ENCODE data around the gene PITPNM3. TPM values are rescaled to one million over a fixed set of nuclear protein-coding genes. Genes with fewer than 3 reads are reported as not detected.

Gene PITPNM3
- total RNA-seq, 1 experiment from 2014 or later, result 4.2 TPM

DNA sequence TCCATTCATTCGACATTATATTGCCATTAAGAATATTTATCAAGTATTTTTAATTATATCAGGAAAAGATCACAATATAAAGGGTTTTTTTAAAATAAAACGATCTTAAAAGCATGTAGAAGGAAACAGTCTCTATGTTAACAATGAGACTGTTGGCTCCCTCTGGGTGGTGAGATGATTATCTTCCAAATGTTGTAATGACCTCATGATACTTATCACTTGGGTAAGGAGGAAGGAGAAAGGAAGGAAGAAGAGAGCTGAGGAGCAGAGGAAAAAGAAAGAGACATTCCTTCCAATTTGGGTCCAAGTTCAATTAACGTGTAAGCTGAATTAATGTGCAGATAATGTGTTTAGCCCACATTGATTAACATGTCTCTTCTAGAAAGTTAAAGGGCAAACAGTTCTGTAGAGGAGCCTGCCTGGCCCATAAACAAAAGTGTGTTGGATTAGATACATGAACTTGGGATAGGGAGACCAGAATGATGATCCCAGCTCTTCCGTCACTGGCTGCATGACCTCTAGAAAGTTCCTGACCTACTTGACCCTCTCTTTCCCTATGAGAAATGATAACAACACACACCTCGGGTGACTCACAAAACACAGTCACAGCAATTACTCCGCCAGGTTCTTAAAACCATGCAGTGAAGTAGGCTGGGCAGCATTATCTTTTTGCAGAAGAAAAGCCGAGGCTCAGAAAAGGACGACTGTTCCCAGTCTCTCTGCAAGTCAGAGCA is 80.1 kb downstream of the PITPNM3 start:
- H3K27me3 ChIP-seq (ENCODE audit: insufficient read depth, low read length), result no peaks in the 10 kb centered on the region
- no peaks in the 10 kb centered on the region for H3K79me2 ChIP-seq (ENCODE audit: insufficient read depth, low read length)
- H3K9me2 ChIP-seq (ENCODE audit: insufficient read depth), result no peaks in the 10 kb centered on the region
- peaks cover 9 to 14% of the 10 kb centered on the region in 2 experiments; a peak in 3 of 4 replicates for H3K4me1 ChIP-seq (ENCODE audit: control insufficient read depth in 1 of 2, insufficient read depth in 2 of 2, low read length in 2 of 2)
- no peak overlapping the region for H3K4me3 ChIP-seq (replicated peaks in 1 of 2; ENCODE audit: low read depth in 1 of 2, low read length in 2 of 2)
- no peaks in the 10 kb centered on the region for H3K9me3 ChIP-seq (ENCODE audit: control insufficient read depth in 1 of 2, insufficient read depth in 1 of 2, low read depth in 1 of 2, low read length in 2 of 2)
- no peak overlapping the region for H2AFZ ChIP-seq (ENCODE audit: low read depth, low read length, poor library complexity, severe bottlenecking)
- no TSS peak for BruUV-seq (replicated peaks)
- ChIA-PET RAD21 (ENCODE audit: low non-redundant PET in 1 of 2, low total read pairs in 2 of 2, uncharacterized antibody in 2 of 2, unreplicated experiment in 2 of 2) (no interaction called here), CTCF (no interaction called here), POLR2A (no interaction called here)
- no peak for DNase-seq (ENCODE audit: low read depth, low spot score)
- TF ChIP-seq CEBPB (IDR thresholded peaks at IDR 0.05; ENCODE audit: low read depth) (no peak), SIN3A (IDR thresholded peaks at IDR 0.05; ENCODE audit: low read depth) (no peak), TCF7L2 (IDR thresholded peaks at IDR 0.05; ENCODE audit: borderline replicate concordance, extremely low read depth, insufficient read depth, insufficient read length) (no peak), ZNF274 (IDR thresholded peaks at IDR 0.05; ENCODE audit: low read depth, low read length) (no peak), YY1 (IDR thresholded peaks at IDR 0.05; ENCODE audit: extremely low read depth, insufficient replicate concordance, low read depth, low read length) (no peak), POLR2A (IDR thresholded peaks at IDR 0.05; ENCODE audit: borderline replicate concordance, extremely low read depth, insufficient read depth, insufficient read length) (no peak)
- TF ChIP-seq, protein P1, sequence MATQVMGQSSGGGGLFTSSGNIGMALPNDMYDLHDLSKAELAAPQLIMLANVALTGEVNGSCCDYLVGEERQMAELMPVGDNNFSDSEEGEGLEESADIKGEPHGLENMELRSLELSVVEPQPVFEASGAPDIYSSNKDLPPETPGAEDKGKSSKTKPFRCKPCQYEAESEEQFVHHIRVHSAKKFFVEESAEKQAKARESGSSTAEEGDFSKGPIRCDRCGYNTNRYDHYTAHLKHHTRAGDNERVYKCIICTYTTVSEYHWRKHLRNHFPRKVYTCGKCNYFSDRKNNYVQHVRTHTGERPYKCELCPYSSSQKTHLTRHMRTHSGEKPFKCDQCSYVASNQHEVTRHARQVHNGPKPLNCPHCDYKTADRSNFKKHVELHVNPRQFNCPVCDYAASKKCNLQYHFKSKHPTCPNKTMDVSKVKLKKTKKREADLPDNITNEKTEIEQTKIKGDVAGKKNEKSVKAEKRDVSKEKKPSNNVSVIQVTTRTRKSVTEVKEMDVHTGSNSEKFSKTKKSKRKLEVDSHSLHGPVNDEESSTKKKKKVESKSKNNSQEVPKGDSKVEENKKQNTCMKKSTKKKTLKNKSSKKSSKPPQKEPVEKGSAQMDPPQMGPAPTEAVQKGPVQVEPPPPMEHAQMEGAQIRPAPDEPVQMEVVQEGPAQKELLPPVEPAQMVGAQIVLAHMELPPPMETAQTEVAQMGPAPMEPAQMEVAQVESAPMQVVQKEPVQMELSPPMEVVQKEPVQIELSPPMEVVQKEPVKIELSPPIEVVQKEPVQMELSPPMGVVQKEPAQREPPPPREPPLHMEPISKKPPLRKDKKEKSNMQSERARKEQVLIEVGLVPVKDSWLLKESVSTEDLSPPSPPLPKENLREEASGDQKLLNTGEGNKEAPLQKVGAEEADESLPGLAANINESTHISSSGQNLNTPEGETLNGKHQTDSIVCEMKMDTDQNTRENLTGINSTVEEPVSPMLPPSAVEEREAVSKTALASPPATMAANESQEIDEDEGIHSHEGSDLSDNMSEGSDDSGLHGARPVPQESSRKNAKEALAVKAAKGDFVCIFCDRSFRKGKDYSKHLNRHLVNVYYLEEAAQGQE (IDR thresholded peaks at IDR 0.05; ENCODE audit: low read depth), result no peak
- TF ChIP-seq, protein P2, sequence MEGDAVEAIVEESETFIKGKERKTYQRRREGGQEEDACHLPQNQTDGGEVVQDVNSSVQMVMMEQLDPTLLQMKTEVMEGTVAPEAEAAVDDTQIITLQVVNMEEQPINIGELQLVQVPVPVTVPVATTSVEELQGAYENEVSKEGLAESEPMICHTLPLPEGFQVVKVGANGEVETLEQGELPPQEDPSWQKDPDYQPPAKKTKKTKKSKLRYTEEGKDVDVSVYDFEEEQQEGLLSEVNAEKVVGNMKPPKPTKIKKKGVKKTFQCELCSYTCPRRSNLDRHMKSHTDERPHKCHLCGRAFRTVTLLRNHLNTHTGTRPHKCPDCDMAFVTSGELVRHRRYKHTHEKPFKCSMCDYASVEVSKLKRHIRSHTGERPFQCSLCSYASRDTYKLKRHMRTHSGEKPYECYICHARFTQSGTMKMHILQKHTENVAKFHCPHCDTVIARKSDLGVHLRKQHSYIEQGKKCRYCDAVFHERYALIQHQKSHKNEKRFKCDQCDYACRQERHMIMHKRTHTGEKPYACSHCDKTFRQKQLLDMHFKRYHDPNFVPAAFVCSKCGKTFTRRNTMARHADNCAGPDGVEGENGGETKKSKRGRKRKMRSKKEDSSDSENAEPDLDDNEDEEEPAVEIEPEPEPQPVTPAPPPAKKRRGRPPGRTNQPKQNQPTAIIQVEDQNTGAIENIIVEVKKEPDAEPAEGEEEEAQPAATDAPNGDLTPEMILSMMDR (IDR thresholded peaks at IDR 0.05 in 2 of 3, conservative IDR thresholded peaks at IDR 0.05 in 1 of 3; ENCODE audit: borderline replicate concordance in 1 of 3, insufficient read depth in 1 of 3, low read depth in 2 of 3, low read length in 2 of 3), result no peak
- TF ChIP-seq, protein P3, sequence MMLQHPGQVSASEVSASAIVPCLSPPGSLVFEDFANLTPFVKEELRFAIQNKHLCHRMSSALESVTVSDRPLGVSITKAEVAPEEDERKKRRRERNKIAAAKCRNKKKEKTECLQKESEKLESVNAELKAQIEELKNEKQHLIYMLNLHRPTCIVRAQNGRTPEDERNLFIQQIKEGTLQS (IDR thresholded peaks at IDR 0.05), result no peak
- H3K4me2 ChIP-seq (ENCODE audit: low read length), result no peak overlapping the region
- no peak overlapping the region for H3K9ac ChIP-seq (ENCODE audit: low read length)
- H3K27ac ChIP-seq (ENCODE audit: low read depth, low read length), result no peak overlapping the region
- intact Hi-C loops (cut with micrococcal nuclease), result no loop called here
- H4K20me1 ChIP-seq (ENCODE audit: insufficient read depth), result no peaks in the 10 kb centered on the region
- no peak for ATAC-seq
- no peaks in the 10 kb centered on the region for H3K36me3 ChIP-seq (ENCODE audit: control insufficient read depth in 1 of 2, insufficient read depth in 2 of 2, low read length in 2 of 2)

Data from HCT116 (cell line).